NCI-H82 treated with DMSO at 0.1 percent for 48 hours (cell line): ENCODE data around the gene ACTR5.

Source experiments
- DNase-seq: peaks from one replicate; lab custom pipeline; 2025; ENCODE audit not compliant: unreplicated experiment; lab: John Stamatoyannopoulos, UW

ACTR5 gene

GRCh38 chr20:38728911-38729642 lies 19.2 kb upstream of the ACTR5 start:
- peak; percentile 61 for DNase-seq

- no peak for DNase-seq
Observed at GRCh38 chr20:38729767-38730166, 18.5 kb upstream of the ACTR5 start.

GRCh38 chr20:38730167-38730988 lies 17.9 kb upstream of the ACTR5 start:
- DNase-seq = no peak

GRCh38 chr20:38730989-38731737 lies 17.1 kb upstream of the ACTR5 start:
- DNase-seq = peak; percentile 54

- no peak for DNase-seq
Observed at GRCh38 chr20:38731738-38732113, 16.5 kb upstream of the ACTR5 start.

- no peak for DNase-seq
Observed at GRCh38 chr20:38732981-38733380, 15.3 kb upstream of the ACTR5 start.

- no peak for DNase-seq
Observed at GRCh38 chr20:38735172-38735571, 13.1 kb upstream of the ACTR5 start.

GRCh38 chr20:38737887-38738286 lies 10.4 kb upstream of the ACTR5 start:
- no peak for DNase-seq

GRCh38 chr20:38745757-38746156 lies 2.5 kb upstream of the ACTR5 start:
- no peak for DNase-seq

GRCh38 chr20:38747495-38748096 lies 664 bp upstream of the ACTR5 start:
- peak; percentile 79 for DNase-seq

- DNase-seq = no peak
Observed at GRCh38 chr20:38748861-38749149, 545 bp downstream of the ACTR5 start.

- no peak for DNase-seq
Observed at GRCh38 chr20:38751360-38751976, 3.2 kb downstream of the ACTR5 start.

GRCh38 chr20:38752029-38752428 lies 3.8 kb downstream of the ACTR5 start:
- DNase-seq = no peak

GRCh38 chr20:38754924-38755323 lies 6.7 kb downstream of the ACTR5 start:
- DNase-seq = no peak

- DNase-seq = no peak
Observed at GRCh38 chr20:38755324-38755910, 7.2 kb downstream of the ACTR5 start.

- no peak for DNase-seq
Observed at GRCh38 chr20:38757145-38757775, 9.0 kb downstream of the ACTR5 start.

GRCh38 chr20:38759106-38759505 lies 10.8 kb downstream of the ACTR5 start:
- DNase-seq = no peak

GRCh38 chr20:38760978-38761377 lies 12.7 kb downstream of the ACTR5 start:
- no peak for DNase-seq

GRCh38 chr20:38762174-38762573 lies 13.9 kb downstream of the ACTR5 start:
- no peak for DNase-seq

- DNase-seq = no peak
Observed at GRCh38 chr20:38763616-38764015, 15.4 kb downstream of the ACTR5 start.
